ENCODE data around the gene PRM1. TPM values are rescaled to one million over a fixed set of nuclear protein-coding genes. Genes with fewer than 3 reads are reported as not detected.

Gene PRM1
- total and polyA plus RNA-seq, 2 of the 13 experiments (the other 11 are each of a cell fraction or from before 2014, with no cell fraction given) = not detected

- peak; percentile 57; the same call in 1 of the 2 replicates for TF ChIP-seq HOXA5 (CRISPR knock-in tag; IDR thresholded peaks at IDR 0.05)
- no peak for TF ChIP-seq NFYC (CRISPR knock-in tag; IDR thresholded peaks at IDR 0.05)
These were observed 16.5 kb upstream of the PRM1 start (continued) for GRCh38 chr16:11297492-11298142.

GRCh38 chr16:11296706-11297491 lies 15.8 kb upstream of the PRM1 start:
- WGBS (ENCODE audit: low lambda C conversion rate) = 0% methylated on average over 9 of the region's 10 CpGs
- BruUV-seq (replicated peaks) = no TSS peak
- peak overlapping the region; percentile 15 to 67 (median 41) for H3K4me3 ChIP-seq (replicated peaks in 1 of 3; ENCODE audit: insufficient read depth in 1 of 3, low read depth in 2 of 3, low read length in 3 of 3)
- in situ Hi-C loops (cut with HindIII; ENCODE audit: extremely low pct_ligation_motif_present, low pct_unique_long_range_greater_than_20kb) = no loop called here
- peak; percentile 80 for ATAC-seq
- no peaks in the 10 kb centered on the region for H3K79me2 ChIP-seq (ENCODE audit: insufficient read depth, low read length)
- peak overlapping the region; percentile 68 for H3K27ac ChIP-seq (ENCODE audit: extremely low read length, insufficient read depth, low read length)
- no peaks in the 10 kb centered on the region for H3K36me3 ChIP-seq (replicated peaks in 1 of 2; ENCODE audit: control insufficient read depth in 1 of 2, insufficient read depth in 2 of 2, low read length in 2 of 2)
- peak; percentile 87 for FAIRE-seq
- intact Hi-C loops (cut with micrococcal nuclease; ENCODE audit: unreplicated experiment) = loop anchor here (2.0 to 5.0 kb wide), 4 partner anchors 16 to 190 kb away; partner anchors contain the start of genes PRM1 and SOCS1
- peak overlapping the region; percentile 80 for H3K4me2 ChIP-seq (ENCODE audit: low read depth, low read length)
- no peaks in the 10 kb centered on the region for H3K9me3 ChIP-seq (ENCODE audit: low read length)
- ChIA-PET POLR2A (interaction anchor here (0.6 to 6.2 kb wide), 26 partner anchors 9 to 162 kb away, joined by 3 to 167 read pairs (median 5); partner anchors contain the start of genes PRM1, PRM2, PRM3 and SOCS1), CTCF (ENCODE audit: low intra/inter-chr PET ratio, low total read pairs) (interaction anchor here (0.9 kb wide), 1 partner anchor 60 kb away, joined by 3 read pairs; no protein-coding TSS in a partner anchor)
- H3K9ac ChIP-seq (ENCODE audit: insufficient read depth, low read depth, low read length) = peak overlapping the region; percentile 48
- H3K4me1 ChIP-seq (ENCODE audit: insufficient read depth, low read length) = peaks cover 97% of the 10 kb centered on the region
- peak; percentile 87 for DNase-seq (ENCODE audit: low spot score)
- H2AFZ ChIP-seq (ENCODE audit: low read length) = no peak overlapping the region
- no peaks in the 10 kb centered on the region for H3K27me3 ChIP-seq (ENCODE audit: control insufficient read depth in 1 of 2, insufficient read depth in 2 of 2, low read length in 2 of 2)
- no peaks in the 10 kb centered on the region for H4K20me1 ChIP-seq (ENCODE audit: insufficient read depth, low read length)
- TF ChIP-seq MYNN (CRISPR knock-in tag; IDR thresholded peaks at IDR 0.05; ENCODE audit: low read depth) = no peak
- no peak for TF ChIP-seq SP4 (CRISPR knock-in tag; IDR thresholded peaks at IDR 0.05)
- no peak for TF ChIP-seq HOXA7 (CRISPR knock-in tag; IDR thresholded peaks at IDR 0.05)
- TF ChIP-seq STAG1 (CRISPR knock-in tag; IDR thresholded peaks at IDR 0.05) = 0 out of 2 replicates have a peak, but pooled peaks have one; percentile 14
- no peak for TF ChIP-seq PRPF4 (IDR thresholded peaks at IDR 0.05; ENCODE audit: low read depth, low read length, poor library complexity, severe bottlenecking)
- 0 out of 2 replicates have a peak, but pooled peaks have one; percentile 17 for TF ChIP-seq HMGXB3 (CRISPR knock-in tag; IDR thresholded peaks at IDR 0.05; ENCODE audit: borderline replicate concordance)
- no peak for TF ChIP-seq FOXA1 (IDR thresholded peaks at IDR 0.05)
- TF ChIP-seq FOXA1 (CRISPR knock-in tag; IDR thresholded peaks at IDR 0.05) = peak; percentile 94
- TF ChIP-seq GATAD1 (CRISPR knock-in tag; IDR thresholded peaks at IDR 0.05) = 0 out of 2 replicates have a peak, but pooled peaks have one; percentile 7
- TF ChIP-seq ARNT2 (CRISPR knock-in tag; IDR thresholded peaks at IDR 0.05; ENCODE audit: low read depth) = 0 out of 2 replicates have a peak, but pooled peaks have one; percentile 30
- 0 out of 2 replicates have a peak, but pooled peaks have one; percentile 7 for TF ChIP-seq MAF1 (CRISPR knock-in tag; IDR thresholded peaks at IDR 0.05; ENCODE audit: borderline replicate concordance)
